Measurements from ENCODE around the gene CTXND2. TPM values are rescaled to one million over a fixed set of nuclear protein-coding genes. Genes with fewer than 3 reads are reported as not detected.

CTXND2 gene
- polyA plus RNA-seq, 1 of the 3 experiments (the other 2 are of a cell fraction), result not detected

- Histone ChIP-seq H3K9me2 (no peaks in the 10 kb centered on the region), H3K79me2 (ENCODE audit: insufficient read depth) (no peaks in the 10 kb centered on the region), H3K27me3 (ENCODE audit: insufficient read depth) (no peaks in the 10 kb centered on the region), H3K9me3 (no peaks in the 10 kb centered on the region), H3K36me3 (replicated peaks in 1 of 2; ENCODE audit: control insufficient read depth in 1 of 2, insufficient read depth in 2 of 2, low read length in 1 of 2) (no peaks in the 10 kb centered on the region), H3K4me2 (no peak overlapping the region), H3K4me1 (ENCODE audit: control insufficient read depth in 1 of 2, insufficient read depth in 2 of 2, low read depth in 1 of 2, low read length in 1 of 2) (no peaks in the 10 kb centered on the region), H3F3A (replicated peaks; ENCODE audit: insufficient read depth) (no peaks in the 10 kb centered on the region), H3K27ac (ENCODE audit: low read depth in 2 of 2, low read length in 1 of 2) (no peak overlapping the region), H4K20me1 (ENCODE audit: insufficient read depth) (no peaks in the 10 kb centered on the region), H2AFZ (ENCODE audit: low read depth) (no peak overlapping the region), H3K4me3 (ENCODE audit: low read depth in 2 of 2, low read length in 1 of 2) (no peak overlapping the region), H3K9ac (no peak overlapping the region)
- CTCF ChIA-PET, result interaction anchor here (3.0 kb wide), 1 partner anchor 16 kb away, joined by 10 read pairs; no protein-coding TSS in a partner anchor
- 69% methylated on average over 1 of the region's 1 CpG for WGBS (ENCODE audit: low lambda C conversion rate)
- DNase-seq, result no peak
- no peak for TF ChIP-seq USF2 (IDR thresholded peaks at IDR 0.05; ENCODE audit: borderline replicate concordance, low read depth, low read length)
- no peak for TF ChIP-seq GATA2 (CRISPR knock-in tag; IDR thresholded peaks at IDR 0.05)
- no peak for TF ChIP-seq CTCF (IDR thresholded peaks at IDR 0.05)
- TF ChIP-seq NFIC (IDR thresholded peaks at IDR 0.05; ENCODE audit: borderline replicate concordance), result no peak
- no peak for TF ChIP-seq RXRA (IDR thresholded peaks at IDR 0.05; ENCODE audit: borderline replicate concordance, low read depth)
- no peak for TF ChIP-seq SIN3A (IDR thresholded peaks at IDR 0.05; ENCODE audit: borderline replicate concordance, low read depth, low read length)
- TF ChIP-seq YY1 (IDR thresholded peaks at IDR 0.05; ENCODE audit: low read depth), result no peak
- TF ChIP-seq FOSL2 (IDR thresholded peaks at IDR 0.05; ENCODE audit: borderline replicate concordance, low read depth), result no peak
- TF ChIP-seq TEAD4 (IDR thresholded peaks at IDR 0.05; ENCODE audit: borderline replicate concordance, insufficient read depth), result no peak
- TF ChIP-seq NRF1 (IDR thresholded peaks at IDR 0.05; ENCODE audit: low read depth, low read length), result no peak
- TF ChIP-seq MAX (IDR thresholded peaks at IDR 0.05; ENCODE audit: low read depth), result no peak
- TF ChIP-seq EP300 (IDR thresholded peaks at IDR 0.05; ENCODE audit: borderline replicate concordance in 1 of 2, low read depth in 1 of 2, low read length in 1 of 2), result no peak
- no peak for TF ChIP-seq RCOR1 (IDR thresholded peaks at IDR 0.05; ENCODE audit: low read length)
- no peak for TF ChIP-seq IRF3 (IDR thresholded peaks at IDR 0.05; ENCODE audit: low read depth, low read length)
- TF ChIP-seq, protein P1, sequence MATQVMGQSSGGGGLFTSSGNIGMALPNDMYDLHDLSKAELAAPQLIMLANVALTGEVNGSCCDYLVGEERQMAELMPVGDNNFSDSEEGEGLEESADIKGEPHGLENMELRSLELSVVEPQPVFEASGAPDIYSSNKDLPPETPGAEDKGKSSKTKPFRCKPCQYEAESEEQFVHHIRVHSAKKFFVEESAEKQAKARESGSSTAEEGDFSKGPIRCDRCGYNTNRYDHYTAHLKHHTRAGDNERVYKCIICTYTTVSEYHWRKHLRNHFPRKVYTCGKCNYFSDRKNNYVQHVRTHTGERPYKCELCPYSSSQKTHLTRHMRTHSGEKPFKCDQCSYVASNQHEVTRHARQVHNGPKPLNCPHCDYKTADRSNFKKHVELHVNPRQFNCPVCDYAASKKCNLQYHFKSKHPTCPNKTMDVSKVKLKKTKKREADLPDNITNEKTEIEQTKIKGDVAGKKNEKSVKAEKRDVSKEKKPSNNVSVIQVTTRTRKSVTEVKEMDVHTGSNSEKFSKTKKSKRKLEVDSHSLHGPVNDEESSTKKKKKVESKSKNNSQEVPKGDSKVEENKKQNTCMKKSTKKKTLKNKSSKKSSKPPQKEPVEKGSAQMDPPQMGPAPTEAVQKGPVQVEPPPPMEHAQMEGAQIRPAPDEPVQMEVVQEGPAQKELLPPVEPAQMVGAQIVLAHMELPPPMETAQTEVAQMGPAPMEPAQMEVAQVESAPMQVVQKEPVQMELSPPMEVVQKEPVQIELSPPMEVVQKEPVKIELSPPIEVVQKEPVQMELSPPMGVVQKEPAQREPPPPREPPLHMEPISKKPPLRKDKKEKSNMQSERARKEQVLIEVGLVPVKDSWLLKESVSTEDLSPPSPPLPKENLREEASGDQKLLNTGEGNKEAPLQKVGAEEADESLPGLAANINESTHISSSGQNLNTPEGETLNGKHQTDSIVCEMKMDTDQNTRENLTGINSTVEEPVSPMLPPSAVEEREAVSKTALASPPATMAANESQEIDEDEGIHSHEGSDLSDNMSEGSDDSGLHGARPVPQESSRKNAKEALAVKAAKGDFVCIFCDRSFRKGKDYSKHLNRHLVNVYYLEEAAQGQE (IDR thresholded peaks at IDR 0.05; ENCODE audit: low read depth, low read length), result no peak
- TF ChIP-seq JUND (IDR thresholded peaks at IDR 0.05), result no peak
- TF ChIP-seq EZH2phosphoT487 (IDR thresholded peaks at IDR 0.05; ENCODE audit: borderline replicate concordance, low read depth), result no peak
- no peak for TF ChIP-seq FOXM1 (IDR thresholded peaks at IDR 0.05; ENCODE audit: low read depth)
- POLR2A ChIA-PET, result no interaction called here
These were observed 19.4 kb downstream of the CTXND2 start for GRCh38 chr1:150906329-150906728.
